ENCODE data around the gene HRG.

Gene HRG

DNA sequence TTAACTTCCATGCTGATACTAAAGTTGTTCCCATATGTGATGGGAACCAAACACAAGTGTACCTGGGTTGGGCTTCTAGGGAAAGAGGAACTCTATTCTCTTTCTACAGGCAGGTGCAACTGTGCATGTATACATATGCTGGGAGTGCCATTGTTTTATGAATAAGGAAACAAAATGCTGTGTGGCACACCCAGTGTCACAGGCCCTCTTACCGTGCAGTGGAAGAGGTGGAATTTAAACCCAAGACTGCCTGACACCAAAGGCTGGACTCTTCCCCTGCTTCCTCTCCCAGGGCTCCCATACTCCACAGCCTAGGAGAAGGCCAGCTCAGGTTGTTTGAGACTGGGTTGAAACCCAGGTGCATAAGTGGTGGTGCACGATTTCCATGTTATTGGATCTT lies 27.6 kb upstream of the HRG start:
- no peak for DNase-seq

DNA sequence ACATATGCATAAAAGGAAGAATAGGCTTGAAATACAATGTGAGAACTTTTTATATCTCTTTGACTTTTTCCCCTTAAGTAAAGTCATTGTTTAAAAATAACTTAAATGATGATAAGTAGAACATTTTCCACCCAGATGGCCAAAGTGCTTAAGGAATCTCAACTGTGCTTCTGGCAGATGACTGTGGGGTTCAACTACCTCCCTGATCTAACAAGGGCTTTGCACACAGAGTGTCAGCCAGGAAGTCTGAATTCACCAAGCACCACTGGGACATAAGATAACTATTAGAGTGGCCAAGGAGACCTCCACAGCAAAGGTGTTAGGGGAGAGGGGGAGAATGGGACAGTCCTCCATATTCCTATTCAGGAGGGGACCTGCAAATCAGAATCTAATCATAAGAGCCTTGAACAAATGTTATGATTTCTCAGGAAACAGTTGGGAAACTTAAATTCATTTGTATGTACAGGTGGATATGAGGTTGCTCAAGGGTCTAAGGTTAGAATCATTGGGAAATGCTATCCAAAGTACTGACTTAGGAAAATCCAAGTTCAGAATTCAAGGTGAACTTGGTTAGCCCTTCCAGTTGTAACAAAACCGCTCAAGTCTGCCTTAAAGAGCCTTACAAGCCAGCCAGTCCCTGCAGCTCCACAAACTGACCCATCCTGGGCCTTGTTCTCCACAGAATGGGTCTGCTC lies 25.9 kb upstream of the HRG start, which contains the start of gene FETUB:
Gene FETUB (plus strand): TSS at position 622 of the 695 bp plus-strand sequence. CDS start 62 bp downstream, at position 684.
- no peak for DNase-seq

DNA sequence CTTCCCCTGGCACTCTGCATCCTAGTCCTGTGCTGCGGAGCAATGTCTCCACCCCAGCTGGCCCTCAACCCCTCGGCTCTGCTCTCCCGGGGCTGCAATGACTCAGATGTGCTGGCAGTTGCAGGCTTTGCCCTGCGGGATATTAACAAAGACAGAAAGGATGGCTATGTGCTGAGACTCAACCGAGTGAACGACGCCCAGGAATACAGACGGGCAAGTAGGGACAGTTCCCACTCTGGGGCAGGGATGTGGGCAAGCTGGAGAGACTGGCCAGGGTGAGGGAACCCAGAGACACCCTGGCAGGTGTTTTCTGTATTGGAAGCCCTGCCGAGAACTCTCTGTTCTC lies 25.4 kb upstream of the HRG start:
- DNase-seq = no peak

DNA sequence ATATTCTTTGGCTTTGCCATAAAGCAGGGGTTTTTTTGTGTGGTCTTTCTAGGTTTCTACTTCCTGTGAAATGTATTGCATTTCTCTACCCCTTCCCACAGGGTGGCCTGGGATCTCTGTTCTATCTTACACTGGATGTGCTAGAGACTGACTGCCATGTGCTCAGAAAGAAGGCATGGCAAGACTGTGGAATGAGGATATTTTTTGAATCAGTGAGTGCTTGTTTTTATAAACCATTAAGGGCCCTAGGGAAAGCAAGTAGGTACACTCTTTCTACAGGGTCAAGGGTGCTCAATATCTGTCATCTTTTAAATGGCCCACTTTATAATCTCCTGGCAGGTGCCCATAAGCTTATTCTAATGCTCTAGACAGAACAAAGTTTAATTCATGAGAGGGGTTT lies 24.9 kb upstream of the HRG start:
- DNase-seq = no peak

DNA sequence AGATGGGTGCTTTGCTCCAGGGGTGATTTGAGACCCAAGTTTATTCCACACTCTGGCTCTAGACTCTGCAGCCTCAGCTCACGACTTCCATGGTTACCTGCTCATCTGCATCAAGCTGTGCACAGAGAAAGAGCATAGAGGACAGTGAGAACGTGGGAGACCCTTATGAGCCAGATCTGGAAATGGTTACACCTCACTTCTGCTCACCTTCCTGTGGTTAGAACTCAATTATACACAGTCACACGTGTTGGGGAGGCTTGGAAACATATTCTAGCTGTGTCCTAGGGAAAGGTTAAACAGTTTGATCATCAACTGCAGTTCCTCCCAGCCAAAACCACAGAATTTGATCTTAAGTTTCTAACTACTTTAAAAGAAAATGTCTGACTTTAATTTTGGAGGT lies 23.8 kb upstream of the HRG start:
- no peak for DNase-seq

DNA sequence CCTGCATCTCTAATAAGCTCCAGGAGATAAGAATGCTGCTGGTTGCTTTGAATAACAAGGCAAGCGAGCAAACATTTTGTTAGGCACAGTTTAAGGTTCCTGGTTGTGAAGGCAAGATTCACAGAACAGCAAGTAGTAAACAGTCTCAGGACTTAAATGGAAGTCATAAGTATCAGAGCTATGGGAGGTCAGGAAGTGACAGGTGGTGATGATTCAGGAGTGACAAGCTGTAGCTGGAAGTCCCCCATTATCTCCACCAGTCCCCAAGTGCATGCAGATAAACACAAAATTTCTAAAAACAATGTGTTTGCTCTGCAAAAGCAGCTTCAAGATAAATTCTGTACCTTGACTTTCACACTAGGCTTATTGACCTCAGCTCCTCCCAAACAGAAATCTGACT lies 22.3 kb upstream of the HRG start:
- no peak for DNase-seq

DNA sequence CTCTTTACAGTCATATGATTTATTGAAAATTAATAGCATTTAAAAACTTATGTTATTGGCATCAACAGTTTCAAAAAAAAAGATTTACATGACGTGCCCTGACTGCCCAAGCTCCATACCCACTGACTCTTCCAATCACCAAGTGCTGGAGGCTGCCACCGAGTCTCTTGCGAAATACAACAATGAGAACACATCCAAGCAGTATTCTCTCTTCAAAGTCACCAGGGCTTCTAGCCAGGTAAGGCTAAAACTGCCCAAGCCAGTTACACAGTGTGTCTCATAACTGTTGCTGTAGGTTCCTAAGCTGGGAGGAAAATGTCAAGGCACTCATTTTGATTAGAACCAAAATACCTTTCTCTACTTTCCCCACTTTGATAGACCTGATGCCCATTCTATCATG lies 21.1 kb upstream of the HRG start:
- no peak for DNase-seq

DNA sequence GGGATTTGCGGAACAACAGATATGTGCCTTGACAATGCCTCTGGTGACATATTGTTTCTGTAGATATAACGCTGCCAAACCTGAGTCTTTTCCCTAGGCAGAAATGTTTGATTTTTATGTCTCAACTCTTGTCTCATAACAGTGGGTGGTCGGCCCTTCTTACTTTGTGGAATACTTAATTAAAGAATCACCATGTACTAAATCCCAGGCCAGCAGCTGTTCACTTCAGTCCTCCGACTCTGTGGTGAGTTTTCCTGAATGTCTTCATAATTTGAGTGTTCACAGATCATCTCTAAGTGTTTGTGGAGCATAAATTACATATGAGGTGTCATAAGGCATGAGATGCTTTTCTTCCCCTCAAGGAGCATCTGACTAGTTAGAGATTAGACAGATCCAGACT lies 19.7 kb upstream of the HRG start:
- no peak for DNase-seq

DNA sequence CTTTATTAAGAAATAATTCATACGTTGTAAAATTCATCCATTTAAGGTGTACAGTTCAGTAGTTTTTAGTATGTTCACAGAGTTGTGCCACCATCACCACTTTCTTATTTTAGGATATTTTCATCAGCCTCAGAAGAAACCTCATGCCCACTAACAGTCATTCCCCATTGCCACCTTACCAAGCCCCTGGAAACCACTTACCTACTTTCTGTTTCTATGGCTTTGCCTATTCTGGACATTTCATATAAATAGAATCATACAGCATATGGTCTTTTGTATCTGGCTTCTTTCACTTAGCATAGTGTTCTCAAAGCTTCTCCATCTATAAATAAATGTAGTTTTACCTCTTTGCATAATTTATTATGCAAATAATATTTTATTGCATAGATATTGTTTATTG lies 19.0 kb upstream of the HRG start:
- no peak for DNase-seq

DNA sequence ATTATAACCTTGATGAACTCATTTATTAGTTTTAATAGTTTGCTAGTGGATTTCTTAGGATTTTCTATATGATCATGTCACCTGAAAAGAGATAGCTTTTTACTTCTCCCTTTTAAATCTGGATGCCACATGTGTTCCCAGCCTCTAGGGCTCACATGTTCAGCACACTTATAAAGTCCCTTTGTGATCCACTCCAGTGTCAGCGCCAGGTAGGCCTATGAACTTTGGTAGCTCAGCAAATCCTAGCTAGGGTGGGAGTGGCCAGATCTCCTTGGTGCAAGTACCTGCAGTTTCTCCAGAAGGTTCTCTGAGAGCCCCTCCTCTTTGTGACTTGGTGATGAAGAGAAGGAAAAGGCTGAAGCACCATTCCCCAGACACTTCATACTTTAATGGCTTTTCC lies 17.0 kb upstream of the HRG start:
- DNase-seq = no peak

DNA sequence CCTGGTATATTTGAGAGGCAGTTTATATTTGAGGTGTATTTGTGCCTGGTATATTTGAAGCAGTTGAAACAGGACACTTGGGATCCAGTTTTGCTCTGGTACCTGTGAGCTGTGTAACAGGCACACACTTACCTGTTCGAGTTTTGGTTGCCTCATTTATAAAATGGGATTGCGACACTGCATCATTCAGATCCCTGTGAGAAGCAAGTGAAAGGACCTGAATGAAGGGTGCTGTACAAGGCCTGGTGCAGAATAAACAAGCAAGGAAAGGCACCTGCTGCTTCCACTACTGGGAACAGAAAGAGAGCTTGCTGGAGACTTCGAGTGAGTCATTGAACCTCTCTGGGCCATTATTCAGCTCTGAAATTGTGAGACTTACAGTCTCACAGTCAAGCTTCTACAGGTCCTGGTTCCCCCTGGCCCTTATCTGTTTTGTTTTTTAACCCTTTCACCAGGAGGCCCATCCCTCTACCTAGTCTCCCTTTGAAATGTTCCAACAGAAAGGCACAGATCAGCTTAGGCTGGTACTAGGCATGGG lies 14.1 kb upstream of the HRG start:
- no peak for DNase-seq

DNA sequence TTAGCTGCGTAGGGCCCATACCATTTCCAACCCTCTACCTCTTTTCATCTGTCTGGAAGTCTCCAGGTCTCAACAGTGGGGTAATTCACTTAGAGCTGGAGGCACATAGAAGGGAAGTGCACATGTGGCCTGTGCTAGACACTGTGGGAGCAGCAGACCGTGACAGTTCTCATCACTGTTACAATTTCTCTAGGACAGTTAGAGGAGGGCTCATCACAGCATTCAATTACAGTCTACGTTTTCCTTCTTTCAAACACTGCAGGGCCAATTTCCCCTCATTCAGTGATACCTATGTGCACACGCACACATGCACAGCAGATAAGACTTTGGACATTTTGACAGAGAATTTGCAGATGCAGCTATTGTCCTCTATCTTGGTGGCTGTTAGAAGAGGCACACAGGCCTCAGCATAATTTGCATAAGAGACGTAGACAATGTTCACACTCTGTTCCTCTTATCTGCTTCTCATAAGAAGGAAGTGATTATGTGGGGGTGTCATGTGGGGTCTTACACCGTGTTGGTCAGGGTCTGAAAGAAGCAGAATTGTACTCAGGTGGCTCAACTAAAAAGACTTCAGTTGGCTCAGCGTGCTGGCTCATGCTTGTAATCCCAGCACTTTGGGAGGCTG lies 12.6 kb upstream of the HRG start:
- DNase-seq = no peak

DNA sequence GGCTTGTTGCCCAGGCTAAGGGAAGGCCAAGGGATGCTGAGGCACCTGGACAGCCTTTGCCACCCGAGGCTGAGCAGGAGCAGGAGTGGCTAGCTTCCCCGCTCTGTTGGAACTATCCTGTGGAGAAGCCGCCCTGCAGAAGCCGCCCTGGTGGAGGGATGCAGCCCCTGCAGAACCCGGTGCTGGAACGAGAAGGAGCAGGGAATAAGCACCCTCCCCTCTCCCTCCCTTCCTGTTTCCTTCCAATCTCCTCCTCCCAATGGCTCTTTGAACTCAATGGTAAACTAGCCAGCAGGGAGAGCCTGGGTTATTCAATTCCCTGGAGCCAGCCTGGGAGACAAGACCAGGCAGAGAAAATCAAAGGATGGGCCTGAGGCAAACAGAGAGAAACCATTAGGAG lies 11.8 kb upstream of the HRG start:
- no peak for DNase-seq

DNA sequence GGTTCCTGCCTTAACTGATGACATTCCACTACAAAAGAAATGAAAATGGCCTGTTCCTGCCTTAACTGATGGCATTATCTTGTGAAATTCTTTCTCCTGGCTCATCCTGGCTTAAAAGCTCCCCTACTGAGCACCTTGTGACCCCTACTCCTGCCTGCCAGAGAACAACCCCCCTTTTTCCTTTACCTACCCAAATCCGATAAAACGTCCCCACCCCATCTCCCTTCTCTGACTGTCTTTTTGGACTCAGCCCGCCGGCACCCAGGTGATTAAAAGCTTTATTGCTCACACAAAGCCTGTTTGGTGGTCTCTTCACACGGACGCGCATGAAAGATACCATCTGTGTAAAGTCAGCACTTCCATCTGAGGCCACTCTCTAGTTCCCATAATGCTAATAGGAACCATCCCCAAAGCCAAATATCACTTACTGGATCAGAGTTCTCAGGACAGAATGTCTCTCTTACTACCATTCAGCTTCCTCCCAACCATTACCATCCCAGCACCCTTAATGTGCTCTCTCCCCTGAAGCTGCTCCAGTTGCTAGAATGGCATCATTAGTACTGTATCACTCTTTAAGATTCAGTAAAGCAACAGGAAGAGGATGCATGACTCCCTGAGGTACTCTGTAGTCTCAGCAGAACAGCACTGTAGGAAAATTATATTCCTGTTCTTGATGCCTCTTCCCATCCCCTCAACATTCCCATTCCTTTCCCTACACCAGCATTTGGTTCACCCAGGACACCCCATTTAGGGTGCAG lies 2.3 kb upstream of the HRG start:
- DNase-seq = no peak

DNA sequence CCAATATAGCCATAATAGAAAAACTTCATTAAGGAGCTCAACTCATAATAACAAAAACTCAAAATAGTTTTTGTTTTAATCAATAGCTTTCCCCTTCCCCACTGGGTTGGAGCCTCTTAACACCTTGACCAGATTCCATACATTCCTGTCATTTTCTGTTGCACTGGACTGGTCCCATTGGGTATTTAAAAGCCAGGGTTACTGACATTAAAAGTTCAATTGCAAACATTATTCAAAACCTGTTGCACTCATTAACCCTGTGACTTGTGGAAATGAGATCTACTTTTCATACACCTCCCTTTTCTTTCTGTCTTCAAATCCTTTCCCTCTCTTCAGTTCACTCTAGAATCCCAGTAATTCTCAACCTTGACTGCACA lies 1.7 kb upstream of the HRG start:
- DNase-seq = no peak

DNA sequence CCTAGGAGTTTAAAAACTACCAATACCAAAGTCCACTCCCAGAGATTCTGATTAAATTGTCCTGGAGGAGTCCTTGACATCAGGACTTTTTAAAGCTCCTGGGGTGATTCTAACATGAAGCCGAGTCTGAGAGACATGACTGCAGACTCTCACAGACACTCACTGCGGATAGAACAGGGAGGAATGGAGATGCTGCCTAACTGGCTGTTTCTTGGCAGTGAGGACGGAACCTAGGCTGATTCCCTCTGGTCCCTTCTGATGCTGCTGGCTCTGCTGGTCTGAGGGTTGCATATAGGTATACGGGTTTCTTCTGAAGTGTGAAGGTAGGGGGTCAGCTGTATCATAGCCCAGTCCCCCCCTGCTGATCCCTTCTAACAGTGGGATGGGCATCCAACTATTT lies 1.3 kb upstream of the HRG start:
- DNase-seq = no peak

DNA sequence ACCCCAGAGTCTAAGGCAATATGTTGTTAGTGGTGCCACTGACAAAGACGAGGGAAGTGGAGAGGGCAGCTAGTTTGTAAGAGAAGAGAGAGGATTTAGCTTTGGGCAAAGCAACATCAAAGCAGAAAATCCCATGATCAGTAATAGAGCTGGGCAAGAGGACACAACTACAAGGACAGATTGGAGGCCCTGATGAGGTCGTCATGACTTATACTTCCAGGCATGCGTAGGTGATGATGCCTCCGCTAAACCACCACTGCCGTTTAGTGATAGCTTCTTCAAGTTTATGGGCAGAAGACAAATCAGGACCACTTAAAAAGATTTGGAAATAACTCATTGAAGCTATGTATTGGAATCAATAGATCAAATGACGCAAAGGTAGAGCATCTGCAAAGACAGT lies 2.6 kb downstream of the HRG start:
- DNase-seq = no peak

DNA sequence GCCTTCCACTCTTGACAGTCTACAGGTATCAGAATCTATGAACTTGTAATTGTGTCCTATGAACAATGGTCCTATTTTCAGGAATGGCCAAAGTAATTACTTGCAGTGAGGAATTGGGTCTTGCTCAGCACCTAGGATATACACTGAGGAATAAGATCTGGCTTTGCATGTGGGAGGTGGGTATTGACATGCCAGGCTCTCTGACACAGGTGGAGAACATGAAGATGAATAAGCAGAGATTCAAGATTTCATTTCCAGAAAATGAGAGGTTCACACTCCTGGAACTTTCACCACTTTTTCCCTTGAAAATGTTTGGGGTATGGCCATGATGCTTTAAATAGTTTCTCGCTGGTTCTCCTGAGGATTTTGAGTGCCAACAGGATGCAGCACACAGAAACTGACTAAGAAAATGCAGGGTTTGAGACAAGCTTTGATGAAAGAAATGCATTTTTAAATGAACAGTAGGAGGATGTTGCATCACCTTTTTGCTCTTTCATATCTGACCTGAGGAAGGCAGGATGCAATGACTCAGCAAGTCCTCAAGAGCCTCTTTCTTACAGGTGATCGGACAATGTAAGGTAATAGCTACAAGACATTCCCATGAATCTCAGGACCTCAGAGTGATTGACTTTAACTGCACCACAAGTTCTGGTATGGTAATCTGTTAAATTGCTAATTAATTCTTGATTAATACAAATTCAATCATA lies 3.7 kb downstream of the HRG start:
- no peak for DNase-seq

DNA sequence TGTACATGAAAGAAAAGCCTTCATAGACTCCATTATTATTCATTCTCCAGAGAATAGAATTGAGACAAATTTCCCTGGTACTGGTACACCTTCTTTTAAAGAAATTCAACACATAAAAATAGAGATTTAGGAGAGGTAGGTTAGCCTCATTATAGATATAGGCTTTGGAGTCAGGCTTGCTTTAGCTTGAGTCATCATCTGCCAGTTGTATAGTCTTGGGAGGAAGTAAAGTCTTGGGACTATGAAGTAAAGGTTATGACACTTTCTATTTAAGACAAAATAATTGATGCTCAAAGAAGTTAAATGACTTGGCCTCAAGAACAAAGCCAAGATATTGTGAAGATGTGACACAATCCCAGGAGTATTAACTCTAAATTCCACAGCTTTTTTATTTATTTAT lies 4.3 kb downstream of the HRG start:
- DNase-seq = no peak

DNA sequence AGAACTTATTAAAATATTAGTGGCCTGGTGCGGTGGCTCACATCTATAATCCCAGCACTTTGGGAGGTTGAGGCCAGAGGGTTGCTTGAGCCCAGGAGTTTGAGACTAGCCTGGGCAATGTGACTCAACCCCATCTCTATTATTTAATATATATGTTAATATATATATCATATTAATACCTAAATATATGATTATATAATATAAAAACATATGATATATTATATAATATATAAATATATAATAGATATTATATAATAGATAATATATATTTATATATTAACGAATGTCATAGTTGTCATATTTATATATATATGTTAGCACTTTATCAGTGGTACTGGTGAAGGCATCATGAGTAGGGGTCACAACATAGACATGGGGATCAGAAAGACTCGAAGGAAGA lies 5.2 kb downstream of the HRG start:
- no peak for DNase-seq

DNA sequence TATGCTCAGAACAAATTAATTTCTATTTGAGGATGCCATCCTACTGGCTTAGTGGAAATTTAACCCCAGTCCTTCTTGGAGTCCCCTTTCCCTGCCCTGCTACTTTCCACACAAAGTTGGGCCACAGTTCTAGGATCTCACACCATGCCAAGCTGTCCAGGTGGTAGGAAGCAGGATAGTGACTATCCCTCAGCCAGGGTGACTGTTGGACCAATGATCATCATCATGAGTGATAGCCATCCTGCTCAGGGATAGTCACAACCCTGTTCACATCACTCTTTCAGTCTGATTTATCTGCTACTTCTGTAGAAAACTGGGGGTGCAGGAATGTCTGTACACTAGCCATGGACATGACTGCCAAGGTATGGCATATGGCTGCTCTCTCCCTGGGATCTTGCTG lies 12.8 kb downstream of the HRG start:
- no peak for DNase-seq

DNA sequence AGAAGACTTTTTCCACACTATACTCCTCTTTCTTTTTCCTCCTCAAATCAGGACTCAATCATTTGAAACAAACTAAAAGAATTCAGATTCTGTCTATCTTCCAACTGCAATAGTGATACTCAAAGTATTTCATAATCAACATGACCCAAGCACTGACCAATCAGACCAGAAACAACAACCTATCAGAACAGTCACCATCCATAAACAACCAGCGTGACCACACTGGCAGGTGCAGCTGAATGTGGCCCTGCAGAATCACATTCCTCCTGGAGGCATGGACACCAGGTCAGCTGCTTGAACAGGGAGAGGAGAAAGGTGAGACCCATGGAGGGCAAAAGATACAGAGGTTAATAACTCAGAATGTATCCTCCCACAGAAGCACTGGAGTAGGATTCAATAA lies 13.3 kb downstream of the HRG start:
- no peak for DNase-seq

DNA sequence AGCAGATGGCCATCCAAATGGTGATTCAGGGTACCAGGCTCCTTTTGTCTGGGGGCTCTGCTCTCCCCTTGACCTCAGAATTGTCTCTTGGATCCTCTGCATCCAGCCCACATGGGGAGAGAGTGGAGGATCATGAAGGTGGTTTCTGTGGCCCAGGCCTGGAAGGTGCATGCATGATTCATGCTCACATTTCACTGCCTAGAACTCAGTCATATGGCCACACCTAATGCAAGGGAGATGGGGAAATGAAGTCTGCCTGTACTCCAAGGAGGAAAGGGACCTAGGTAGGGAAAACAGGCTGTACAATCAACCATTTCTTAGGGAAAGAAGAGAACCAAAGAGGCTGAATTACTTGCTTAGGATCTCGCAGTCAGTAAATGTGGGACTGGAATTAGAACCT lies 15.1 kb downstream of the HRG start:
- no peak for DNase-seq

DNA sequence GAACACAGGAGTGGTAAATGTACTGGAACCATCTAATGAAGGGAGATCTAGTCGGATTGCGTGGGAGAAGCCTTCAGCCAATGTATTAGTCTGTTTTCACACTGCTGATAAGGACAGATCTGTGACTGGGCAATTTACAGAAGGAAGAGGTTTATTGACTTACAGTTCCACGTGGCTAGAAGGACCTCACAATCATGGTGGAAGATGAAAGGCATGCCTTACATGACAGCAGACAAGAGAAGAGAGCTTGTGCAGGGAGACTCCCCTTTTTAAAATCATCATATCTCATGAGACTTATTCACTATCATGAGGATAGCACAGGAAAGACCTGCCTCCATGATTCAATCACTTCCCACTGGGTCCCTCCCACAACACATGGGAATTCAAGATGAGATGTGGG lies 17.0 kb downstream of the HRG start:
- DNase-seq = no peak

All from activated effector memory CD4-positive, alpha-beta T cell treated with Interleukin-2 at 50 U/mL for 16 hours (primary cell).